HepG2 (cell line): Measurements from ENCODE around the gene MYO18A.

Experiments
- ELF1 ChIP-seq: sonication (generic); formaldehyde crosslinking; IDR thresholded peaks from 2 replicates; pipeline ENCODE4 v1.4.0; 2020; ENCODE audit warnings: missing genetic modification reagents
- HCFC1 ChIP-seq: fragments of 150-350 bp; IDR thresholded peaks from 2 replicates; pipeline ENCODE4 v1.6.1; 2014; ENCODE audit warnings: low read depth, low read length
- JUND ChIP-seq: sonication (generic); formaldehyde crosslinking; IDR thresholded peaks from 2 replicates; pipeline ENCODE4 v1.8.0; 2022; ENCODE audit warnings: mild to moderate bottlenecking, missing genetic modification reagents
- NFE2 ChIP-seq: sonication (generic); formaldehyde crosslinking; IDR thresholded peaks from 2 replicates; pipeline ENCODE4 v1.4.0; 2020; ENCODE audit warnings: missing genetic modification reagents
- POLR2AphosphoS2 ChIP-seq: IDR thresholded peaks from 2 replicates; pipeline ENCODE4 v1.6.1; 2011; ENCODE audit warnings: low read depth, low read length, improper control_type of control experiment
- SRSF9 ChIP-seq: fragments of 200-400 bp; formaldehyde crosslinking; IDR thresholded peaks from 2 replicates; pipeline ENCODE4 v1.6.1; 2018; ENCODE audit warnings: borderline replicate concordance, mild to moderate bottlenecking, low read depth, low read length; ENCODE audit not compliant: insufficient read depth, poor library complexity, severe bottlenecking
- TEAD2 ChIP-seq: sonication (generic); formaldehyde crosslinking; IDR thresholded peaks from 2 replicates; pipeline ENCODE4 v1.9.0; 2021; ENCODE audit warnings: missing genetic modification reagents
- ZFP1 ChIP-seq: IDR thresholded peaks from 2 replicates; pipeline ENCODE4 v1.6.1; 2016
- ZNF350 ChIP-seq: sonication (generic); formaldehyde crosslinking; IDR thresholded peaks from 2 replicates; pipeline ENCODE4 v1.4.0; 2020; ENCODE audit warnings: mild to moderate bottlenecking, low read depth, missing genetic modification reagents, borderline replicate concordance
- ZNF878 ChIP-seq: sonication (generic); formaldehyde crosslinking; IDR thresholded peaks from 2 replicates; pipeline ENCODE4 v1.8.1; 2023; ENCODE audit warnings: mild to moderate bottlenecking, missing genetic modification reagents, moderate library complexity
- ZSCAN29 ChIP-seq: sonication (generic); formaldehyde crosslinking; conservative IDR thresholded peaks from 2 replicates; pipeline ENCODE4 v1.4.0; 2020; ENCODE audit warnings: mild to moderate bottlenecking, missing genetic modification reagents
- TF ChIP-seq, protein P1 (sequence below): sonication (generic); formaldehyde crosslinking; IDR thresholded peaks from 2 replicates; pipeline ENCODE4 v1.4.0; 2020; ENCODE audit warnings: mild to moderate bottlenecking, missing genetic modification reagents
- TF ChIP-seq, protein P2 (sequence below), 2 experiments: sonication (generic) in 1 of 2; formaldehyde crosslinking in 1 of 2; IDR thresholded peaks; 2 replicates each; pipeline versions ENCODE4 v1.4.0 to v1.6.1; 2016 to 2020; ENCODE audit warnings: borderline replicate concordance in 1 of 2, low read depth in 1 of 2, mild to moderate bottlenecking in 1 of 2, missing genetic modification reagents in 1 of 2

- TF ChIP-seq JUND (CRISPR knock-in tag) = no peak
- no peak for TF ChIP-seq SRSF9
- TF ChIP-seq ELF1 (CRISPR knock-in tag) = no peak
- no peak for TF ChIP-seq ZSCAN29 (CRISPR knock-in tag)
- no peak for TF ChIP-seq NFE2 (CRISPR knock-in tag)
- TF ChIP-seq, protein P1, sequence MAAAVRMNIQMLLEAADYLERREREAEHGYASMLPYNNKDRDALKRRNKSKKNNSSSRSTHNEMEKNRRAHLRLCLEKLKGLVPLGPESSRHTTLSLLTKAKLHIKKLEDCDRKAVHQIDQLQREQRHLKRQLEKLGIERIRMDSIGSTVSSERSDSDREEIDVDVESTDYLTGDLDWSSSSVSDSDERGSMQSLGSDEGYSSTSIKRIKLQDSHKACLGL (CRISPR knock-in tag) = no peak
- TF ChIP-seq TEAD2 (CRISPR knock-in tag) = no peak
- TF ChIP-seq ZNF350 (CRISPR knock-in tag) = no peak
- no peak for TF ChIP-seq POLR2AphosphoS2
- TF ChIP-seq HCFC1 = no peak
- no peak for TF ChIP-seq ZNF878 (CRISPR knock-in tag)
- TF ChIP-seq ZFP1 (CRISPR knock-in tag) = no peak
- TF ChIP-seq, protein P2, sequence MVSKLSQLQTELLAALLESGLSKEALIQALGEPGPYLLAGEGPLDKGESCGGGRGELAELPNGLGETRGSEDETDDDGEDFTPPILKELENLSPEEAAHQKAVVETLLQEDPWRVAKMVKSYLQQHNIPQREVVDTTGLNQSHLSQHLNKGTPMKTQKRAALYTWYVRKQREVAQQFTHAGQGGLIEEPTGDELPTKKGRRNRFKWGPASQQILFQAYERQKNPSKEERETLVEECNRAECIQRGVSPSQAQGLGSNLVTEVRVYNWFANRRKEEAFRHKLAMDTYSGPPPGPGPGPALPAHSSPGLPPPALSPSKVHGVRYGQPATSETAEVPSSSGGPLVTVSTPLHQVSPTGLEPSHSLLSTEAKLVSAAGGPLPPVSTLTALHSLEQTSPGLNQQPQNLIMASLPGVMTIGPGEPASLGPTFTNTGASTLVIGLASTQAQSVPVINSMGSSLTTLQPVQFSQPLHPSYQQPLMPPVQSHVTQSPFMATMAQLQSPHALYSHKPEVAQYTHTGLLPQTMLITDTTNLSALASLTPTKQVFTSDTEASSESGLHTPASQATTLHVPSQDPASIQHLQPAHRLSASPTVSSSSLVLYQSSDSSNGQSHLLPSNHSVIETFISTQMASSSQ (IDR thresholded peaks at IDR 0.05; ENCODE audit: low read depth) = no peak
- TF ChIP-seq, protein P2 (CRISPR knock-in tag; IDR thresholded peaks at IDR 0.05; ENCODE audit: borderline replicate concordance) = no peak
Measured at GRCh38 chr17:29022074-29022473, 158.1 kb downstream of the MYO18A start.
